Measurements from ENCODE around the gene THOC2. TPM values are rescaled to one million over a fixed set of nuclear protein-coding genes. Genes with fewer than 3 reads are reported as not detected.
"Not testable (repeated sequence)": the region's sequence is repeated elsewhere in the genome, so short reads cannot be mapped to it uniquely, and the experiment has no call there.

The THOC2 gene
- total and polyA plus RNA-seq, 2 experiments from 2014 or later, result 47.8 to 53.4 TPM

- DNase-seq, result peak; percentile 3
- no peak for TF ChIP-seq EZH2phosphoT487 (IDR thresholded peaks at IDR 0.05; ENCODE audit: insufficient read depth, low read depth)
- no peak for TF ChIP-seq EZH2 (IDR thresholded peaks at IDR 0.05; ENCODE audit: insufficient read depth, poor library complexity, severe bottlenecking)
- H3K79me2 ChIP-seq (ENCODE audit: insufficient read depth), result no peaks in the 10 kb centered on the region
- no peak overlapping the region for H3K4me3 ChIP-seq
- no peak overlapping the region for H3K27ac ChIP-seq
- H4K20me1 ChIP-seq (ENCODE audit: insufficient read depth), result no peaks in the 10 kb centered on the region
- H2AFZ ChIP-seq, result no peak overlapping the region
- no peaks in the 10 kb centered on the region for H3K4me1 ChIP-seq (ENCODE audit: insufficient read depth)
- H3K9me2 ChIP-seq (ENCODE audit: insufficient read depth), result no peaks in the 10 kb centered on the region
- no peaks in the 10 kb centered on the region for H3K9me3 ChIP-seq (ENCODE audit: low read depth)
- H3K4me2 ChIP-seq (ENCODE audit: unreplicated experiment), result no peak overlapping the region
- H3K9ac ChIP-seq, result no peak overlapping the region
- 66 to 71% methylated on average over 6 of the region's 6 CpGs for WGBS, 2 experiments (ENCODE audit: low coverage in 1 of 2, low lambda C conversion rate in 2 of 2, missing lambda C conversion rate in 2 of 2)
- in situ Hi-C loops (cut with MboI), result no loop called here
- no peaks in the 10 kb centered on the region for H3K27me3 ChIP-seq (replicated peaks; ENCODE audit: insufficient read depth)
- H3F3A ChIP-seq (ENCODE audit: insufficient read depth), result no peaks in the 10 kb centered on the region
- no peaks in the 10 kb centered on the region for H3K36me3 ChIP-seq (ENCODE audit: low read depth)
These were observed 141.9 kb downstream of the THOC2 start for GRCh38 chrX:123590842-123591486.

DNA sequence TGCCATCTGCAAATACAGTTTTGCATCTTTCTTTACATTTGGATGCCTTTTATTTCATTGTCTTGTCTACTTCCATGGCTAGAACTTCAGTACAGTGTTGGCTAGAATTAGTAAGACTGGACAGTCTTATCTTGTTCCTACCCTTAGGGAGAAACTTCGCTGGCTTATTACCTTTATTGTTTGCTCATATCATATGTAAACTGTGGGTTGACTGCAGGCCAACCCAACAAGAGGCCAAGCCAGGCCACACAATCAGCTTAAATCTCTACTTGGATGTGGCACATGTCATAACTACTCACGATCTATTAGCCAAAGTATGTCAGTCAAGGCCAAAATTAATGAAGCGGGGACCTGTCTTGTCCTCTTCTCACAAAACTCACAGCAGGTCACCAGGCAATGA lies 144.1 kb downstream of the THOC2 start:
- TF ChIP-seq EZH2 (IDR thresholded peaks at IDR 0.05; ENCODE audit: insufficient read depth, poor library complexity, severe bottlenecking) (no peak), EZH2phosphoT487 (IDR thresholded peaks at IDR 0.05; ENCODE audit: insufficient read depth, low read depth) (no peak)
- 100% methylated on average over 3 of the region's 3 CpGs for WGBS, 2 experiments (ENCODE audit: low coverage in 1 of 2, low lambda C conversion rate in 2 of 2, missing lambda C conversion rate in 2 of 2)
- in situ Hi-C loops (cut with MboI), result no loop called here
- Histone ChIP-seq H3K4me1 (ENCODE audit: insufficient read depth) (no peaks in the 10 kb centered on the region), H3K9ac (no peak overlapping the region), H3K9me2 (ENCODE audit: insufficient read depth) (no peaks in the 10 kb centered on the region), H3K4me3 (no peak overlapping the region), H2AFZ (no peak overlapping the region), H3F3A (ENCODE audit: insufficient read depth) (no peaks in the 10 kb centered on the region), H3K9me3 (ENCODE audit: low read depth) (no peaks in the 10 kb centered on the region), H3K27ac (no peak overlapping the region), H3K27me3 (replicated peaks; ENCODE audit: insufficient read depth) (no peaks in the 10 kb centered on the region), H3K4me2 (ENCODE audit: unreplicated experiment) (no peak overlapping the region), H3K36me3 (ENCODE audit: low read depth) (no peaks in the 10 kb centered on the region), H4K20me1 (ENCODE audit: insufficient read depth) (no peaks in the 10 kb centered on the region), H3K79me2 (ENCODE audit: insufficient read depth) (no peaks in the 10 kb centered on the region)
- DNase-seq, result no peak

- no peak overlapping the region for H3K9ac ChIP-seq
- no peaks in the 10 kb centered on the region for H3F3A ChIP-seq (ENCODE audit: insufficient read depth)
- no peak overlapping the region for H2AFZ ChIP-seq
- DNase-seq, result no peak
- in situ Hi-C loops (cut with MboI), result no loop called here
- WGBS, 2 experiments (ENCODE audit: low coverage in 1 of 2, low lambda C conversion rate in 2 of 2, missing lambda C conversion rate in 2 of 2), result 83 to 84% methylated on average over 1 of the region's 1 CpG
- no peaks in the 10 kb centered on the region for H3K4me1 ChIP-seq (ENCODE audit: insufficient read depth)
- no peak overlapping the region for H3K4me3 ChIP-seq
- TF ChIP-seq EZH2 (IDR thresholded peaks at IDR 0.05; ENCODE audit: insufficient read depth, poor library complexity, severe bottlenecking), result no peak
- TF ChIP-seq EZH2phosphoT487 (IDR thresholded peaks at IDR 0.05; ENCODE audit: insufficient read depth, low read depth), result no peak
- no peaks in the 10 kb centered on the region for H3K36me3 ChIP-seq (ENCODE audit: low read depth)
- no peaks in the 10 kb centered on the region for H3K9me3 ChIP-seq (ENCODE audit: low read depth)
- no peak overlapping the region for H3K27ac ChIP-seq
- no peaks in the 10 kb centered on the region for H3K9me2 ChIP-seq (ENCODE audit: insufficient read depth)
- H3K4me2 ChIP-seq (ENCODE audit: unreplicated experiment), result no peak overlapping the region
- no peaks in the 10 kb centered on the region for H4K20me1 ChIP-seq (ENCODE audit: insufficient read depth)
- H3K27me3 ChIP-seq (replicated peaks; ENCODE audit: insufficient read depth), result no peaks in the 10 kb centered on the region
- no peaks in the 10 kb centered on the region for H3K79me2 ChIP-seq (ENCODE audit: insufficient read depth)
These were observed 151.3 kb downstream of the THOC2 start for GRCh38 chrX:123581586-123581985.

GRCh38 chrX:123580792-123581191 lies 152.1 kb downstream of the THOC2 start:
- in situ Hi-C loops (cut with MboI), result no loop called here
- no peak for DNase-seq
- Histone ChIP-seq H3K4me3 (no peak overlapping the region), H3K4me1 (ENCODE audit: insufficient read depth) (no peaks in the 10 kb centered on the region), H3K9me2 (ENCODE audit: insufficient read depth) (no peaks in the 10 kb centered on the region), H3F3A (ENCODE audit: insufficient read depth) (no peaks in the 10 kb centered on the region), H2AFZ (no peak overlapping the region), H3K9ac (no peak overlapping the region), H3K79me2 (ENCODE audit: insufficient read depth) (no peaks in the 10 kb centered on the region), H3K27me3 (replicated peaks; ENCODE audit: insufficient read depth) (no peaks in the 10 kb centered on the region), H3K27ac (no peak overlapping the region), H4K20me1 (ENCODE audit: insufficient read depth) (no peaks in the 10 kb centered on the region), H3K4me2 (ENCODE audit: unreplicated experiment) (no peak overlapping the region), H3K9me3 (ENCODE audit: low read depth) (no peaks in the 10 kb centered on the region), H3K36me3 (ENCODE audit: low read depth) (no peaks in the 10 kb centered on the region)
- WGBS, 2 experiments (ENCODE audit: low coverage in 1 of 2, low lambda C conversion rate in 2 of 2, missing lambda C conversion rate in 2 of 2), result 88 to 95% methylated on average over 1 of the region's 1 CpG
- TF ChIP-seq EZH2 (IDR thresholded peaks at IDR 0.05; ENCODE audit: insufficient read depth, poor library complexity, severe bottlenecking), result no peak

- H3K4me3 ChIP-seq; in situ Hi-C loops (cut with MboI); H3K36me3 ChIP-seq (ENCODE audit: low read depth); H2AFZ ChIP-seq; H3K27me3 ChIP-seq (replicated peaks; ENCODE audit: insufficient read depth); H3K9me2 ChIP-seq (ENCODE audit: insufficient read depth); H3K9ac ChIP-seq; H3K4me1 ChIP-seq (ENCODE audit: insufficient read depth); H3F3A ChIP-seq (ENCODE audit: insufficient read depth); H3K4me2 ChIP-seq (ENCODE audit: unreplicated experiment); H3K27ac ChIP-seq; H4K20me1 ChIP-seq (ENCODE audit: insufficient read depth); DNase-seq; H3K9me3 ChIP-seq (ENCODE audit: low read depth); H3K79me2 ChIP-seq (ENCODE audit: insufficient read depth): not testable (repeated sequence)
- WGBS, 2 experiments (ENCODE audit: low coverage in 1 of 2, low lambda C conversion rate in 2 of 2, missing lambda C conversion rate in 2 of 2), result 89 to 92% methylated on average over 3 to 5 of the region's 5 CpGs
These were observed 158.8 kb downstream of the THOC2 start for GRCh38 chrX:123574027-123574426.
